ENCODE measurements around the gene GPC6.

Gene GPC6

DNA sequence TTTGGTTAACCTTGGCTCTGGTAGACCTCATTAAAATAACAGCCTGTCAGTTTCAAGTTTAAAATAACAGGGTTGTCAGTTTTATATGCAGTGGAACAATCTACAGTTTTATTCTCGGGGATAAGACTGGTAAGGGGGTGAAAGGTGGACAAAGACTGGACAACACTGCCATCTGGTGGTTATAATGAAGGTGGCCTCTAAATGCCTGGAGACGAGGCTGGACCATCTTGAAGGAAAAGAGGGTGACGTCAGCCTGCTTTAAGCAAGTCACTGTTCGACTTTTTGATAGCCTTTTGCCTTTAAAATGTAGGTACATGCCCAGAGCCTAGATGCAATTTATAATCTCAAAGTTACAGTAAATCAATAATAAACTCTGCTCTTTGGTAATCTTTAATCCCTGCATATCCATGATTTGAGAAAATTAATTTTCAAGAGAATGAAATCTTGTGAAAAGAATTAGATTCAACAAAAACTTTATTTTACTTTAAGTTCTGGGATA lies 1135.9 kb downstream of the GPC6 start:
- no peak overlapping the region for H3K4me2 ChIP-seq (ENCODE audit: insufficient read depth, low read length, poor library complexity, severe bottlenecking)
- no CpG with 5 or more reads among the region's 4 CpGs for WGBS, 2 donors (ENCODE audit: extremely low coverage in 2 of 2, insufficient read length in 2 of 2, insufficient replicate concordance in 1 of 2)

DNA sequence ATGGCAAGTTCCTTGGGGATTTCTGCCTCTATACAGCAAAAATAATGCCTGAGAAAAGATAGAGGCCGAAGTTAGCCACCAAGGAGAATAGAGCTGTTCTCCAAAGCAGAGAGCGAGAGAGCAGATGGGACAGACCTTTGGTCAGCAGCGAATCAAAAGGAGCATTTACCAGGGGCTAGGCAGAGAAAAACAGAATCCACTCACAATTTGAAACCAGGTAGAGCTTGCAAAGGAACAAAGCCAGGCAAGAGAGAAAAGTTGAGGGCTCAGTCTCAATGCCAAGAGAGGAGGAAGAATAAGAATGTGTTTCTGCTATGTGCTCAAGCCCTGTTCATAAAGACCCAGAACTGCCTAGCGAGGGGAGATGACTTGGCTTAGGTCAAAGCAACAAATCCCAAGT lies 1140.1 kb downstream of the GPC6 start:
- Histone ChIP-seq H3K27me3 (ENCODE audit: control insufficient read depth in 3 of 3, insufficient read depth in 3 of 3, low read depth in 1 of 3, low read length in 3 of 3) (no peaks in the 10 kb centered on the region), H2BK15ac (ENCODE audit: low read length) (no peak overlapping the region), H3K9ac (ENCODE audit: low read depth, low read length, poor library complexity) (no peak overlapping the region), H2AFZ (ENCODE audit: low read length) (no peak overlapping the region), H3K4me3 (ENCODE audit: low read length in 2 of 2) (no peak overlapping the region), H4K8ac (ENCODE audit: low read depth, low read length) (no peak overlapping the region), H3K79me1 (ENCODE audit: low read depth, low read length) (no peaks in the 10 kb centered on the region), H3K4me1 (ENCODE audit: control insufficient read depth in 2 of 2, insufficient read depth in 1 of 2, low read depth in 1 of 2, low read length in 2 of 2) (no peaks in the 10 kb centered on the region), H3K4ac (ENCODE audit: low read length) (no peak overlapping the region), H2AK5ac (ENCODE audit: low read depth, low read length) (no peak overlapping the region), H3K4me2 (ENCODE audit: insufficient read depth, low read length, poor library complexity, severe bottlenecking) (no peak overlapping the region), H3K27ac (replicated peaks; ENCODE audit: low read length) (no peak overlapping the region), H3K14ac (ENCODE audit: low read length) (no peak overlapping the region), H2BK120ac (ENCODE audit: low read depth, low read length) (no peak overlapping the region), H3K23ac (ENCODE audit: low read depth, low read length, poor library complexity) (no peak overlapping the region), H4K91ac (ENCODE audit: low read depth, low read length, poor library complexity) (no peak overlapping the region), H2BK12ac (ENCODE audit: low read length) (no peak overlapping the region), H2BK5ac (ENCODE audit: low read length) (no peak overlapping the region), H3K36me3 (replicated peaks in 1 of 2; ENCODE audit: control insufficient read depth in 2 of 2, insufficient read depth in 2 of 2, low read length in 2 of 2) (no peaks in the 10 kb centered on the region), H3K18ac (ENCODE audit: low read length) (no peak overlapping the region), H3K9me3 (replicated peaks in 1 of 2; ENCODE audit: control insufficient read depth in 2 of 2, insufficient read depth in 1 of 2, low read depth in 1 of 2, low read length in 2 of 2) (no peaks in the 10 kb centered on the region)
- no peak for DNase-seq (ENCODE audit: low spot score)
- WGBS, 2 donors (ENCODE audit: extremely low coverage in 2 of 2, insufficient read length in 2 of 2, insufficient replicate concordance in 1 of 2) = no CpG with 5 or more reads among the region's 4 CpGs

More for the DNA sequence above, 1135.9 kb downstream of the GPC6 start:
- Histone ChIP-seq H3K9me3 (replicated peaks in 1 of 2; ENCODE audit: control insufficient read depth in 2 of 2, insufficient read depth in 1 of 2, low read depth in 1 of 2, low read length in 2 of 2) (no peaks in the 10 kb centered on the region), H4K91ac (ENCODE audit: low read depth, low read length, poor library complexity) (no peak overlapping the region), H2BK15ac (ENCODE audit: low read length) (no peak overlapping the region), H3K9ac (ENCODE audit: low read depth, low read length, poor library complexity) (no peak overlapping the region), H3K79me1 (ENCODE audit: low read depth, low read length) (no peaks in the 10 kb centered on the region), H2BK5ac (ENCODE audit: low read length) (no peak overlapping the region), H2BK12ac (ENCODE audit: low read length) (no peak overlapping the region), H3K4ac (ENCODE audit: low read length) (no peak overlapping the region), H3K18ac (ENCODE audit: low read length) (no peak overlapping the region), H3K4me3 (ENCODE audit: low read length in 2 of 2) (no peak overlapping the region), H3K27me3 (ENCODE audit: control insufficient read depth in 3 of 3, insufficient read depth in 3 of 3, low read depth in 1 of 3, low read length in 3 of 3) (no peaks in the 10 kb centered on the region), H2AK5ac (ENCODE audit: low read depth, low read length) (no peak overlapping the region), H4K8ac (ENCODE audit: low read depth, low read length) (no peak overlapping the region), H2AFZ (ENCODE audit: low read length) (no peak overlapping the region), H3K14ac (ENCODE audit: low read length) (no peak overlapping the region), H3K36me3 (replicated peaks in 1 of 2; ENCODE audit: control insufficient read depth in 2 of 2, insufficient read depth in 2 of 2, low read length in 2 of 2) (no peaks in the 10 kb centered on the region), H2BK120ac (ENCODE audit: low read depth, low read length) (no peak overlapping the region), H3K23ac (ENCODE audit: low read depth, low read length, poor library complexity) (no peak overlapping the region), H3K4me1 (ENCODE audit: control insufficient read depth in 2 of 2, insufficient read depth in 1 of 2, low read depth in 1 of 2, low read length in 2 of 2) (no peaks in the 10 kb centered on the region), H3K27ac (replicated peaks; ENCODE audit: low read length) (no peak overlapping the region)
- DNase-seq (ENCODE audit: low spot score) = peak; percentile 84

DNA sequence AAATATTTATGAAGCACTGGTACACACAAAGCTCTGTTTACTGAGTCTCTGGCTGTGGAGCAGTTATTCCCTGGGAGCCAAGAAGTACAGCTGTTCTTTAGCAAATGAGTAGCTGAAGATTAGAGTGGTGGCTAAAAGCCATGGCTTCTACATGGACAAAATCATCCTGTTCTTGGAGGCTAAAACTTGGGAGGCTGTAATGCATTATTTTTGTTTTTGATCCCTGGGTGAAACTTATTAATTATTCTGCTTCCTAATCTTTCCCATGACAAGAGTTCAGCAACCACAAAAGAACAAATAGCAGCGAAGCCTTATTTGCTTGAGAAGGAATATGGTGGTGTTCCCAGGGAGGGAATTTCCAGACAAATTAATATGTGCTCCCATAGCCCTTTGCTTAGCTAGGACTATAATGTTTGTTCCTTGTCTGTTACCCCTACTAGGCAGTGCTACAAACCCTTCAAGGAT lies 1143.4 kb downstream of the GPC6 start:
- Histone ChIP-seq H3K23ac (ENCODE audit: low read depth, low read length, poor library complexity) (no peak overlapping the region), H2BK120ac (ENCODE audit: low read depth, low read length) (no peak overlapping the region), H4K91ac (ENCODE audit: low read depth, low read length, poor library complexity) (no peak overlapping the region), H4K8ac (ENCODE audit: low read depth, low read length) (no peak overlapping the region), H3K4me1 (ENCODE audit: control insufficient read depth in 2 of 2, insufficient read depth in 1 of 2, low read depth in 1 of 2, low read length in 2 of 2) (no peaks in the 10 kb centered on the region), H2BK15ac (ENCODE audit: low read length) (no peak overlapping the region), H3K14ac (ENCODE audit: low read length) (no peak overlapping the region), H3K27ac (replicated peaks; ENCODE audit: low read length) (no peak overlapping the region), H3K27me3 (ENCODE audit: control insufficient read depth in 3 of 3, insufficient read depth in 3 of 3, low read depth in 1 of 3, low read length in 3 of 3) (no peaks in the 10 kb centered on the region), H3K4ac (ENCODE audit: low read length) (no peak overlapping the region), H3K18ac (ENCODE audit: low read length) (no peak overlapping the region), H2BK5ac (ENCODE audit: low read length) (no peak overlapping the region), H3K9ac (ENCODE audit: low read depth, low read length, poor library complexity) (no peak overlapping the region), H3K4me3 (ENCODE audit: low read length in 2 of 2) (no peak overlapping the region), H3K79me1 (ENCODE audit: low read depth, low read length) (no peaks in the 10 kb centered on the region), H3K9me3 (replicated peaks in 1 of 2; ENCODE audit: control insufficient read depth in 2 of 2, insufficient read depth in 1 of 2, low read depth in 1 of 2, low read length in 2 of 2) (no peaks in the 10 kb centered on the region), H3K36me3 (replicated peaks in 1 of 2; ENCODE audit: control insufficient read depth in 2 of 2, insufficient read depth in 2 of 2, low read length in 2 of 2) (no peaks in the 10 kb centered on the region), H2BK12ac (ENCODE audit: low read length) (no peak overlapping the region), H2AK5ac (ENCODE audit: low read depth, low read length) (no peak overlapping the region), H3K4me2 (ENCODE audit: insufficient read depth, low read length, poor library complexity, severe bottlenecking) (no peak overlapping the region), H2AFZ (ENCODE audit: low read length) (no peak overlapping the region)
- no CpG with 5 or more reads among the region's 1 CpG for WGBS, 2 donors (ENCODE audit: extremely low coverage in 2 of 2, insufficient read length in 2 of 2, insufficient replicate concordance in 1 of 2)
- no peak for DNase-seq (ENCODE audit: low spot score)

DNA sequence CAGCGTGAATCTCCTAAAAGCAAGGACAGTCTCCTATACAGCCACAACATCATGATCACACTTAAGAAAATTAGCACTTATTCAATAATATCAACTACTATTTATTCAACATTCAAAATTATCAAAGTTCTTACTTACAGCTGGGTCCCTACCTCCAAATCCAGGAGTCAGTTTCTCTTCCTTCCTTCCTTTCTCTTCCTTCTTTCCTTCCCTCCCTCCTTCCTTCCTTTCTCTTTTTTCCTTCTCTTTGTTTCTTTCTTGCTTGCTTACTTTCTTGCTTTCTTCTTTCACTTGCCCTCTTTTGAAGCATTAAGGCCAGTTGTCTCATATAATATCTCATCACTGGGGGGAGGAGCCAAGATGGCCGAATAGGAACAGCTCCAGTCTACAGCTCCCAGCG lies 1145.2 kb downstream of the GPC6 start:
- Histone ChIP-seq H3K4ac (ENCODE audit: low read length) (no peak overlapping the region), H3K14ac (ENCODE audit: low read length) (no peak overlapping the region), H2BK5ac (ENCODE audit: low read length) (no peak overlapping the region), H3K79me1 (ENCODE audit: low read depth, low read length) (no peaks in the 10 kb centered on the region), H2BK120ac (ENCODE audit: low read depth, low read length) (no peak overlapping the region), H3K4me2 (ENCODE audit: insufficient read depth, low read length, poor library complexity, severe bottlenecking) (no peak overlapping the region), H3K27me3 (ENCODE audit: control insufficient read depth in 3 of 3, insufficient read depth in 3 of 3, low read depth in 1 of 3, low read length in 3 of 3) (no peaks in the 10 kb centered on the region), H3K4me3 (ENCODE audit: low read length in 2 of 2) (no peak overlapping the region), H3K27ac (replicated peaks; ENCODE audit: low read length) (no peak overlapping the region), H3K18ac (ENCODE audit: low read length) (no peak overlapping the region), H3K23ac (ENCODE audit: low read depth, low read length, poor library complexity) (no peak overlapping the region), H4K91ac (ENCODE audit: low read depth, low read length, poor library complexity) (no peak overlapping the region), H2AFZ (ENCODE audit: low read length) (no peak overlapping the region), H2BK15ac (ENCODE audit: low read length) (no peak overlapping the region), H3K9me3 (replicated peaks in 1 of 2; ENCODE audit: control insufficient read depth in 2 of 2, insufficient read depth in 1 of 2, low read depth in 1 of 2, low read length in 2 of 2) (no peaks in the 10 kb centered on the region), H2AK5ac (ENCODE audit: low read depth, low read length) (no peak overlapping the region), H3K9ac (ENCODE audit: low read depth, low read length, poor library complexity) (no peak overlapping the region), H4K8ac (ENCODE audit: low read depth, low read length) (no peak overlapping the region), H3K4me1 (ENCODE audit: control insufficient read depth in 2 of 2, insufficient read depth in 1 of 2, low read depth in 1 of 2, low read length in 2 of 2) (no peaks in the 10 kb centered on the region), H3K36me3 (replicated peaks in 1 of 2; ENCODE audit: control insufficient read depth in 2 of 2, insufficient read depth in 2 of 2, low read length in 2 of 2) (no peaks in the 10 kb centered on the region), H2BK12ac (ENCODE audit: low read length) (no peak overlapping the region)
- no CpG with 5 or more reads among the region's 3 CpGs for WGBS, 2 donors (ENCODE audit: extremely low coverage in 2 of 2, insufficient read length in 2 of 2, insufficient replicate concordance in 1 of 2)
- no peak for DNase-seq (ENCODE audit: low spot score)

Data from neuronal stem cell (in vitro differentiated cells).